GM21360 (cell line): Measurements from ENCODE around the gene MS4A6A.
"Not testable (repeated sequence)": the region's sequence is repeated elsewhere in the genome, so short reads cannot be mapped to it uniquely, and the experiment has no call there.

Experiments
- ATAC-seq: cut with Tn5 transposase; IDR thresholded peaks from one replicate; pipeline ENCODE4 v1.9.1; 2021; ENCODE audit warnings: mild to moderate bottlenecking, moderate library complexity; ENCODE audit not compliant: unreplicated experiment

Gene MS4A6A

GRCh38 chr11:60182541-60183330, at the start of gene MS4A6A:
TSS of gene MS4A6A (minus strand) at chr11:60183083. CDS start at chr11:60181727, 1,356 bp downstream.
- no peak for ATAC-seq

- no peak for ATAC-seq
Measured at GRCh38 chr11:60230681-60231080, 47.8 kb upstream of the MS4A6A start.

DNA sequence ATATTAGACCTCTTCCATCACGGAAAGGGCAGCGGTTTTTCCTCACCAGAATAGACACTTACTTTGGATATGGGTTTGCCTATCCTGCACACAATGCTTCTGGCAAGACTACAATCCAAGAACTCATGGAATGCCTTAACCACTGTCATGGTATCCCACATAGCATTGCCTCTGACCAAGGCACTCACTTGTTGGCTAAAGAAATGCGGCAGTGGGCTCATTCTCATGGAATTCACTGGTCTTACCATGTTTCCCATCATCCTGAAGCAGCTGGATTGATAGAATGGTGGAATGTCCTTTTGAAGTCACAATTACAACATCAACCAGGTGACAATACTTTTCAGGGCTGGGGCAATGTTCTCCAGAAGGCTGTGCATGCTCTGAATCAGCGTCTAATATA, 39.3 kb upstream of the MS4A6A start:
- no peak for ATAC-seq

DNA sequence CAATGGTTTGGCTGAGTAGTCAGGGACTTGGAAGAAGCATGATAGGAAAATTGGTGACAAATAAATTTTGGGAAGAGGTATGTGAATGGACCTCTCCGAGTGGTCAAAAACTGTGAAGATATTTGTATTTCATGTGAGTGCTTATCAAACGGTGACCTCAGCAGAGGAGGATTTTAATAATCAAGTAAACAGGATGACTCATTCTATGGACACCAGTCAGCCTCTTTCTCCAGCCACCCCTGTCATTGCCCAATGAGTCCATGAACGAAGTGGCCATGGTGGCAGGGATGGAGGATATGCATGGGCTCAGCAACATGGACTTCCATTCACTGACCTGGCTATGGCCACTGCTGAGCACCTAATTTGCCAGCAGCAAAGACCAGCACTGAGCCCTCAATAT, 38.8 kb upstream of the MS4A6A start:
- ATAC-seq = no peak

GRCh38 chr11:60221181-60221580, 38.3 kb upstream of the MS4A6A start:
- ATAC-seq = no peak

- ATAC-seq = no peak
Measured at GRCh38 chr11:60214386-60214785, 31.5 kb upstream of the MS4A6A start.

GRCh38 chr11:60211206-60211605, 28.3 kb upstream of the MS4A6A start:
- no peak for ATAC-seq

DNA sequence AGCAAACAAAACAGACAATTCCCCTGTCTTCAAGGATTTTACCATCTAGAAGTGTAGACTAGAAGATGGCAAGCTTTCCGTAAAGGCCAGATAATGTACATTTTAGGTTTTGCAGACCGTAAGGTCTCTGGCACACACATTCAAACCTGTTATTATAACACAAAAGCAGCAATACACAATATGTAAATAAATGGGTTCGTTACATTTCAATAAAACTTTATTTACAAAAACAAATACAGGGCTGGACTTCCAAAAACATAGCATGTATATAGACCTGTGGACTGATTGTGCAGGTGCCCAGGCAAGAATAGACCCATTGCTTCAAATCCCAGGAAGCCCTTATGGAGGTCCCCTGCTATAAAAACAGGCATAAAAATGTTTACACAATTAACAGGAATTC, 27.1 kb upstream of the MS4A6A start:
- ATAC-seq = no peak

DNA sequence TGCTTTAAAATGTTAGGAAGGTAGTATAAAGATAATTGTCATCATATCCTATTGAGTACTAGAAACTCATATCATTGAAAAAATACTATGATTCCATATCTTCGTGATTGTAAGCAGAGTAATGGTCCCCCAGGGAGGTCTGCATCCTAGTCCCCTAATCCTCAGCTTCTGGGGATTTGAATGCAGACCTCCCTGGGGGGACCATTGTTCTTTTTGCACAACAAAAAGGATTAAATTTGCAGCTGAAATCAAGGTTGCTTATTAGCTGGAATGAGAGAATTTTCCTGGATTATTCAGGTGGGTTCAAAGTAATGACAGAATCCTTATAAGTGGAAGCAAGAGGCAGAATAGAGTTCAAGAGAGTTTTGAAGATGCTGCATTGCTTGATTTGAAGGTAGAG, 26.1 kb upstream of the MS4A6A start:
- no peak for ATAC-seq

- no peak for ATAC-seq
Measured at GRCh38 chr11:60208146-60208895, 25.4 kb upstream of the MS4A6A start.

DNA sequence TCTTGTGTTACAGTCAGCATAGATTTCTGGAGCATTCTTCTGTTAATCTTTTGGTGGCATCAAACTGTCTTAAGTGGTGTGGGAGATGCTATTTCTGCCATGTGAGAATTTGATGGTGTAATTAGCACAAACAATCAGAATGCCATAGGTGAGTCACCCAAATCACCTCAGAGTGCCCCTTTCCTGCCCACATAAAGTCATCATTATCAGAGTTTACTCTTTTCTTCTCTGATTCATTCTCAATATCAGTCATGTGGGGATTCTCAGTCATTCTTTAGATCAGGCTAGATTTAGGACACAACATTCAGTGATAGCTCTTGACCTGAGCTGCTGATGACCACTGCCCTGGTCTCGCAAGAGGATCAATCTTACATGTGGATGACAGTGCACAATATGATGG, 23.7 kb upstream of the MS4A6A start:
- ATAC-seq = no peak

GRCh38 chr11:60204922-60205321, 22.0 kb upstream of the MS4A6A start:
- ATAC-seq = peak; percentile 66

GRCh38 chr11:60201334-60201733, 18.5 kb upstream of the MS4A6A start:
- not testable (repeated sequence) for ATAC-seq

- no peak for ATAC-seq
Measured at GRCh38 chr11:60197442-60197841, 14.6 kb upstream of the MS4A6A start.

DNA sequence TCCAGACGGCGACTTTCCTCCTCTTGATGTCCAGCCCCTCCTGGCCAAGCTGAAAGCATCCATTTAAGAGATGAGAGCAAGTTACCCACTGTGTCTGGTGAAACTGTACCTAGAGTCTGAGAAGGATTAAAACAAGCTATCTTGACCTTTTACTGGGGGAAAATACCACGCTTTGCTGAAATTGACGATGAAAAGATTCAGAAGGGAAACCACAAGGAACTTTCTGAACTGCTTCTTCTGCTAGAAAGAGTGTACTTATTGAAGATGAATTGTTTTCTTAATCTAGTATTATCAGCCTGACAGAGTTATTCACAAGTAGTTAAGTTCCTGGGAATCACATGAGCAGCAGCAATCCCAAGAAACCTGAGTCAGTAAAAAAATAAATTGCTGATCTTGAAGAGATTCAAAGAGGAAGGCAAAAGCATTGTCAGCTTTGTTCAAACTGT, 13.1 kb upstream of the MS4A6A start:
- no peak for ATAC-seq

- no peak for ATAC-seq
Measured at GRCh38 chr11:60194511-60194910, 11.6 kb upstream of the MS4A6A start.

DNA sequence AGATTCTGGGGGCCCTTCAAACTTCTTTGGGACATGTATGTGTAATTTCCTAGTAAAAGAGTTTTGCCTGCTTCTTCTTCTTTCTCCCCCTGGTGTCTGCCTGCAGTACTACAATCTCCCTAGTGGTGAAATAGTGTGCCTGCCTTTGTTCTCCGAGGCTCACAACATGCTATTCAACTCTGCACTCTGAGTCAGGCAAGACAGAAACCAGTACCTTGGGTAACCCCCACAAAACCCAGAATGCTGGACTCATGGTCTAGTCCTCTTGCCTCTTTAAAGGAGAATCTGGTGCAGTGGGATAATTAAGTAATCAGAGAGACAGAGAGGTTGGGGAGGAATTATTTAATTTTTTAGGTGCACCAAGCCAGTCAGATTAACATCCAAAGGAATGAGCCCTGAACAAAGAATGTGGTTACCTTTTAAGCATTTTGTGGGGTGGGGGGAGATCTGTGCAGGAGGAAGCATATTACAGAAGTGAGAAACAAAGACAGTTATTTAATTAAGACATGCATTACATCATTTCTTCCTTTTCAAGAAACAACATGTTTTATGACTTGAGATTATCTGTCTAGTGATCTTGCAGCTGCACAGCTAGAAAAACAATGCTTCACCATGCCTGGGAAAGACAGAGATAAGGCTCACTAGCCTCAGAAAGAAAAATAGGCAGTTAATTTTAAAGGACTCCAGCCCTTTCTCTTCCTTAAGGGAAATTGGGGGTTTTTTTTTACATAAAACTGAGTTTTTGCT, 11.0 kb upstream of the MS4A6A start:
- peak; percentile 91 for ATAC-seq

DNA sequence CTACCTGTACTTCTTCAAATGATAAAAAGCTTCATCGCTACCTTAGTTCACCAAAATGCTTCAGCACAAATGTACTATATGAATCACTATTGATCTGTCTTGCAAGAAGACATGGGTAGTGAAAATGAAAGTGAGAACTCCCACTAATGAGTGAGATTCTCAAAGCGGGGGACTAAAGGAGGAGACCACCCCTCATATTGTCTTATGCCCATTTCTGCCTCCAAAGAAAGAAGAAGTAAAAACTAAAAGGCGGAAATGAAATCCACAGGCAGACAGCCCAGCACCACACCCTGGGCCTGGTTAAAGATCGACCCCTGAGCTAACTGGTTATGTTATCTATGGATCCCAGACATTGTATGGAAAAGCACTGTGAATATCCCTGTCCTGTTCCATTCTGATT, 9.7 kb upstream of the MS4A6A start:
- ATAC-seq = not testable (repeated sequence)

DNA sequence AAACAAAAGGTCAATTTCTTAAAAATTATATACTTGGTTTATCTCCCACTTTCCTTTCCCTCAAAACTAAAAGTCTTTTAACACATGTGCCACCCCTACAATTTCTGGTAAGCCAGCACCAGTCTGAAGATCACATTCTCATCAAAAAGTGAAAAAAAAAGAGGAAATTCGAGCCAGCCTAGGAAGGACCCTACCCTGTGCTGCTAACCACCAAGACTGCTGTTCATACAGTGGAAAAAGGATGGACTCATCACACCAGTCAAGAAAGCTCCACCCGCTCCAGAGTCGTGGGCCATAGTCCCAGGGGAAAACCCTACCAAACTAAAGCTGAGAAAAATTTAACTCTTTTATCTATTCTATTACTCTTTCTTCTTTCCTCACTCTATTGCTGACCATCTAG, 5.6 kb upstream of the MS4A6A start:
- ATAC-seq = not testable (repeated sequence)

DNA sequence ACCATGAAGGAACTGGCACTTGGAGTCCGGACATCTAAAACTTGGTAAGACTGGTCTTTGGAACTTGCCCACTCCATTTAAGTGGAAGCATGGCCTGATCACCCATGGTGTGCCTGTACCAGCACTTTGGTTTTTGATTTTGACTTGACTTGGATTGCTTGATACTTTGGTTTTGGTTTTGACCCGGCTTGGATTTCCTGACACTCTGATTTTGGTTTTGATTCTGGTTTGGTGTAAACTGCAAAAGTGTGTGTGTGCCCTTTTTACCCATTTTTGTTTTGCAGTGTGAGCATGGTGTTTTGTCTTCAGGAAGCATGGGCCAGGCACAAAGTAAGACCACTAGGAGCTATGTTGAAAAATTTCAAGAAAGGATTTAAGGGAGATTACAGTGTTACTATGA, 3.2 kb upstream of the MS4A6A start:
- not testable (repeated sequence) for ATAC-seq

DNA sequence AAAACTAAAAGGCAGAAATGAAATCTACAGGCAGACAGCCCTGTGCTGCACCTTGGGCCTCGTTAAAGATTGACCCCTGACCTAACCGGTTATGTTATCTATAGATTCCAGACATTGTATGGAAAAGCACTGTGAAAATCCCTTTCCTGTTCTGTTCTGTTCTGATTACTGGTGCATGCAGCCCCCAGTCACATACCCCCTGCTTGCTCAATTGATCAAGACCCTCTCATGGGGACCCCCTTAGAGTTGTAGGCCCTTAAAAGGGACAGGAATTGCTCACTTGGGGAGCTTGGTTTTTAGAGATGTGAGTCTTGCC, 2.6 kb upstream of the MS4A6A start:
- not testable (repeated sequence) for ATAC-seq
